HUDEP-2 (cell line): Measurements from ENCODE around the gene SNTG2.
"Not testable (repeated sequence)": the region's sequence is repeated elsewhere in the genome, so short reads cannot be mapped to it uniquely, and the experiment has no call there.

Experiments used
- DNase-seq, 76 experiments: peaks; one replicate each; lab custom pipeline; 2025; ENCODE audit not compliant: unreplicated experiment in 76 of 76; lab: John Stamatoyannopoulos, UW

Gene SNTG2

DNA sequence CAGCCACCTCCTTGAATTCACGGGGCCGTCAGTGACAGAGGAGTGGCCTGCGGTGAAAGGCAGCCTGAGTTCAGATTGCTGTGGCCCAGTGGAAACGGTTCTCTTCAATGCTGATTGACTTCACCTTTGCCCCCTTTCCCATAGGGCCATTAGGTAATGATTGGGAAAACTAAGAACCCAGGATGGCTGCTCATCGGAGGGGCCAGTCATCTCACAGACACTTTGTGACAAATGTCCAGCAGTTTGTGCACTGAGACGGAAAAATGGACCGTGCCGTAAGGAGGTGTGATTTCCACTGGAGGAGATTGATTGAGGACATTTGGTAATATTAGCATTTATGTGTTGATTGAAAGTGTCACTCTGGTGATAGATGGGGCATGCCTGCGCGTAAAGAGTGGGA lies 402.9 kb downstream of the SNTG2 start:
- DNase-seq = no peak

DNA sequence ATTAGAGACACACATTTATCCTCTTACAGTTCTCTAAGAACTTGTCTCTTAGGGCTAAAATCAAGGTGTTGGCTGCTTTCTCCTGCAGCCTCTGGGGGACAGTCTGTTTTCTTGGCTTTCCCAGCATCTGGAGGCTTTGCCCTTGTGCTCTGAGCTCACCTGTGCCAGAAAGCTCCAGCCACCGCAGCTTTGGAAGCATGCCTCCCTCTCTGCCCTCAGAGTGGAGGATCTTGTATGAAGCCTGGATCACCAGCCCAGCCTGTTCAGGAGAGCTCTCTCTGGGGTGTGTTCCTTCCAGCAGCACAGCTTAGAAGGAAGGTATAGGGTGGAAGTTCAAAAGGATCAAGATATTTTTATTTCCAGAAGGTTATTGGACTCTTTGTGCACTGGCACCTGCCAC lies 409.5 kb downstream of the SNTG2 start:
- DNase-seq = no peak

DNA sequence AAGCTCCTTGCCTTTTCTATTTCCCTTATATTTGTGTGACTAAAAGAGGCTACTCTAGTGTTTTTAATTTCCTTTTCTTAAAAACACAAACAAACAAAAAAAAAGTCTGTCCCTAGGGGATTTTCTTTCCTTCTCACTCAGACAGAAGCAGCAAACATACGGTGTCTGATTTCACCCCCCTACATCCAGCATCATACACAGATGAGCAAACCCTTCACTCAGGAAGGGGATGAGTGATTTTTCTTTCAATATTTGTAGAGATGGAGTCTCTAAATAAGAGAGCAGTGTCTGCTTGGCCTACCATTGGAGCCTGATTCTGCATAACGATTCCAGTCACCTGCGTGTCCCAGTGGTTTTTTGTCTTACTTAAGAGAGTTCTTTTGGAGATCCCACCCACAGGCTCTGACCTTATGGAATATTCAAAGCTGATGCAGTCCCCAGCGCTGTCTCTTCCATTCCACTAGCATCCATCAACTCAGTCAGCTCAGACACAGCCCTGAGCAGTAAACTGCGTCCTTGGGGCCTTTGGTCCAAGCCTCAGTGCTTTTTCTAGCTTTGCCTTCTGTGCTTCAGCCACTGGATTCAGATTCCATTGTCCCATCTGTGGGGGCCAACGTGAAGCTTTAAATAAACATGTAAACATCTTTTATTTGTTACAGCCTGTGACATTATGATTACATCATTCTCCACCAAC lies 410.1 kb downstream of the SNTG2 start:
- no peak for DNase-seq

DNA sequence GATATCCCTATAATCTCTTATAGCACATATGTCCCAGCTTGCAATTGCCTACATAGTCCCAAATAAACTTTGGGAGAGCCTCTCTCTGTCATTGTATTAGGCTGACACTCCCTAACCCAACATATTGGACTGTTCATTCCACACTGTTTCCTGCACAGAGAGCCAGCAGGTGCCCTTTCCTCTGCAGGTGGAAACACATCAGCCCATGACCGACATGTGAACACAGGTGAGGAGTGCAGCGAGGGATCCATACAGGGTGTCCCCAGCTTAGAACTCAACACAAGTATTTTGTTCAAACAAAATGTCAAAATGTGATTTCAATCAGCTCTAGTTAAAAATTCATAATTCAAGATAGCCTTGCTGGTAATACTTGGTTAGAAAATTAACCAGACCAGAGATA lies 412.7 kb downstream of the SNTG2 start:
- DNase-seq = no peak

DNA sequence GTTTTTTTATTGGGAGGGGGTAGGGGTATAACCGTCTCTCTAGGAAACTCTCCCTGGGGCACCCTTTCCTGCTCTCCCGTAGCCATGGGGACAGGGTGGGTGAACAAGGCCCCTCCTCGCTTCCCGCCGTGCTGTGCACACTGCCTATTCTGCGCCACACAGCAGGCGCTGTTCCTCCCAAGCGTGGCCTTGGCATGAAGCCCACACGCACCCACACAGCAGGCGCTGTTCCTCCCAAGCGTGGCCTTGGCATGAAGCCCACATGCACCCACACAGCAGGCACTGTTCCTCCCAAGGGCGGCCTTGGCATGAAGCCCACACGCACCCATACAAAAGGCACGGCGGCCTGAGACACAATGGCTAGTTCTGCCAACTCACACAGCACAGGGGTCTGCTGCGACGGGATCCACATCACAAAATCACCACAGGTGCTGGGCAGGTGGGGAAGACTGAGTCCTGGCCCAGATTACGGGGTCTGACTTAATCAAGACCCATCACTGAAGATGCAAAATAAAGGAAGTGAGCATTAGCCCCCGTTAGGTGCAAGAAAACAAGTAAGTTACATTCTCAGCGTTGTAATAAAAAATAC lies 416.0 kb downstream of the SNTG2 start:
- DNase-seq = peak in 30 of 76 experiments; percentile 2 to 74 (median 28)

DNA sequence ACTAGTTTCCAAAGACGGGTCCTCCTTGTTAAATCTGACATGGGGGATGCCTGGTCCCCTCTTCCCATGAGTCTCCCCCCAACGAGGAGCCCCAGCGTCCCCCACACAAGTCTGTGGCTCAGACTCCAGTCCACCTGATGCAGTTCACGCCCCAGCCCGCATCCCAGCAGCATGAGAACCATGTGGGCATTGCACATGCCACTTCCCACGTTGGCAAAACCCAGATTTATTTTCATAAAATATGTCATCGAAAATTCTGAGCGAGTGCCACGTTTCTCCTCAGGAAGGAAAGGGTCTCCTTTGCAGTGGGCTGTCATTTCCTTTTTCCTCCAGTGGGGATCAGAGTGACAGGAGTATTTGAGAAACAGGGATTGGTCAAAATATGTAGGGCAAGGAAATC lies 417.0 kb downstream of the SNTG2 start:
- DNase-seq = no peak

DNA sequence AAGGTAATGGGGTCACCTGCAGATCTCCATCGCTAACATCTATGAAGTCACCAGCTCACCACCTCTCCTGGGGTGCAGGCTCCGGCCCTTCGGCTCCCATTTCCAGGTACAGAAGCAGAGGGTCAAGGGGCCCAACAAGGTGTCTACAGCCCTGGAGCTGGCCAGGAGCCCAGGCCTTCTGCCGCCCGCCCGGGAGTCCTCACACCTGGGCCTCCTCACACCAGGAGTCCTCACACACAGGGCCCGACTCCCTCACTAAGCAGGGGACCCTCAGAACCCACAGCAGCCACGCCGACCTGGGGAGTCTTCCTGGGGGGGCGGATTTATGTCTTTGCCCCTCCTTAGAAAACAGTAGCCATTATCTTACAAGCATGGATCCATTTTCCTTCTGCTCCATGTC lies 419.3 kb downstream of the SNTG2 start:
- DNase-seq = no peak

DNA sequence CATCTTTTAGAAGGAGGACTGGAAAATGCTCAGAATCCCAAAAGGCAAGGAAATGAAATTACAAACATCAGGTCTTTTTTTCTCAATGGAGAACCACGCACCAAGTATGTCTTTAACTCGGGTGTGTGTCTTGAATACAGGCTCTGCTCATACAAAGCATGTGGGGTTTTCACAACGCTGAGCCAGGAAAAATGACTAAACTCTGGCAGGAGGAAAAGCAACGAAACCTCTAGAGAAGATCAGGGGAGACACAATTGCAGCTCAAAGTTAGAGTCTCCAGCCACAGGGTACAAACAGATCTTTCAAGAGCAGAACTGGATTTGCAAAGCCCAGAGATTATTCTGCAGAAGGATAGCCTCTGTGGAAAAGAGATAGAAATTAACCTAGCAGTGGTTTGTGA lies 419.8 kb downstream of the SNTG2 start:
- no peak for DNase-seq

DNA sequence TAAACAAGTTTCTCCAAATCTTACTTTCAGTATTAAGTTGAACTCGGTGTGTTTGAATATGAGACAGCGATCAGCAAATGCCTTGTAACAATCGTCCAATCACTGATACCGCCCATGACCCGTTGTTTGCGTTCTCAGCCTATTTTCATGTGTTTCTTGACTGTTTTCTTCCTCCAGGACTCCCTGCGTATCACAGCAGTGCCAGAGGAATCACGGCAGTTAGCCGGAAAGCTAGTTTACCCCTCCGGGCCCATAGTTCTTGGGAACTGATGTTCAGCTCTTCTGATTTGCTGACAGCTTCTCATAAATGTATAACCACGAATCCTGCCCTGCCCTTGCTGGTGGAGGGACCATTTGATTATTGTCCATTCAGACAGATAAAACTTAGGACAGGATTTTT lies 420.4 kb downstream of the SNTG2 start:
- DNase-seq = no peak

DNA sequence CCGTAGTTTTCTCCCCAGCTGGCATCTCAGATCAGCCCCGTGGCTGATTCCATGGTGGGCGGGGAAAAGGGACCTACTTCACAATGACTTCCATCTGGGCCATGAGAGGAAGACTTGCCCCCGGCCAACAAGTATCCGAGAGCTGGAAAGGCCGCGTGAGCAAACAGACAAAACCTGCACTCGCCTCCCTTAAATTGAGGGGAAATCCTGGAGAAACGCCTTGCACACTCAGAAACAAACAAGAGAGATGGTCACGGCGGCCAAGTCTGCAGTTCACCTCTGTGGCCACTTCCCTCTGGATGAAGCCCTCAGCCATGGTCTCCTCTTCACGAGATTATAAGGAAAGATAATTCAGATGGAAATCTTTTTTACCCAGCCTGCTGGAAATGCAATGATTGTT lies 423.2 kb downstream of the SNTG2 start:
- DNase-seq = no peak

DNA sequence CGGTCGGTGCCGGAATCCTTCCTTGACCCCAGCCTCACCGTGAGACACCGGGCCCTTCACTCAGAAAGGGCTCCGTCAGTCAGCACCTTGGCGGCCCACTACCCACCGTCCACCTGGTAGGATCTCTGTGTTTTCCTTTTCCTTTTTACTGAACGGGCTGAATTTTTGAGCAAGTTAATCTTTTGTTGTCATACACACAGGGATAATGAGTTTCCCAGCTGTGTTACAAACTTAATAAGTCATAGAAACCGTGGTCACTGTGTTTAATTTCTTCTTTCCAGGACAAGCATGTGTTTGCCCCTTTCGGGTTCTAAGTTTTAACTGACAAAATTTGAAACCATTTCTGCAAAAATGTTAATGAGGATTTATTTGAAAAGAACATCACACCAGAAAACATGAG lies 423.6 kb downstream of the SNTG2 start:
- no peak for DNase-seq

DNA sequence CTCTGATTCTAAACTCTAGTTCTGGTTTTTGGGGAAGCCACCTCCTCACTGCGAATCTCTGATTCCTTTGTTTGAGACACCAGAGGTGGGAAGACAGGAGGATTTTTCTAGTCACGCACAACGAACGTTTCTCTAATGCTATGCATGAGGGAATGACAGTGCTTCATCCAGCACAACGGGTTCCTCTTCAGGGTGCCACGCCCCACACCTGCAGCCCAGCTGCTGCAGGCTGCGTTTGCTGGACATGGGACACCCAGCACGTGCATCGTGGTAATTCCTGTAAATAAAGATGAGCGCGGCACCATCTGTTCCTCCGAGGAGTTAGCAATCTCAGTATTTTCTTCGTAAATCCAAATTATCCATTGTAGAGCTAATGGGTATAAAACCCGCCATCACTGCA lies 425.1 kb downstream of the SNTG2 start:
- no peak for DNase-seq

DNA sequence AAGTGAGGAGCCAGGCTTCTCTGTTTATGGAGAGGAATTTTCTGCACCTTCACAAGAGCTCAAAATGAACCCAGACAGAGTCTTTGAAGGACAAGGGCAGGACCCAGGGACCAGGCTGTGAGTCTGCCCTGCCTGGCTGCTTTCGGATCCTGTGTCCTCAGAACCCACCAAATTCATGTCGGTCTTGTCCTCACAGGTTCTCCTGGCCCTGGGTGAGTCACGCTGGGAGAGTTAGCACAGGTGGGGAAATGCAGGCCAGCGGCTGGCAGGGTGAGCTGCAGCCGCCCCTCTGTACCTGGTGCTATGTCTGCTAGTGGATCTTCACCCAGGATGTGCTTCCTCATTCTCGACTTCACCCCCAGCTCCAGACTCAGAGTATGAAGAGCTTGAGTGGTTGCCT lies 426.8 kb downstream of the SNTG2 start:
- no peak for DNase-seq

DNA sequence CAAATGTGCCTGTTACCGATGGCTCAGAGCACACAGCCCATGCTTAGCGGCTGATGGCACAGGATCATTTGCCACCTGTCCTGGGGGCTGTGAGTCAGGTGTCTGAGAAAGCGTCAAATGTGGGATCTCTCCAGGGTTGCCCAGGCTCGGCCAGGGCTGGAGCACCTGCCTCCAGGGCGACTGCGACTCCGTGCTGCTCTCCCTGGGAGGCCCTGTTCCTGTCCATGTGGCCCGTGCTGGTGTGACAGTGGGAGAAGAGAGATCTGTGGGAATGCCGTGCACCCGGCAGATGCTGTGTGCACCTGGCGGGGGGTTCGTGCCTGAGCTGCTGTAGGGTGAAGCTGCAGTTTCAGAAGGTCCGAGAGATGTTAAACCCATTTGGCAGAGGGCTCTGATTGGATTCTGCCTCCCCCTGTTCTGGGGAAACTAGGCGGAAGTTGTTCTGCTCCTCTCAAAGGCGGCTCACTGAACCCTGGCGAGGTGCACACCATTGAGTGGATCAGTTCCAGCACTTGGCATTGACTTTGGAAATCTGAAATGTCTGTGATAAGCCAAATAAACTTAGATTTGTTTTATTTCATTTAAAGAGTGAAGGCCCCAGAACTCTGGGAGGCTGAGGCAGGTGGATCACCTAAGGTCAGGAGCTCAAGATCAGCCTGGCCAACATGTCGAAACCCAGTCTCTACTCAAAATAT lies 428.0 kb downstream of the SNTG2 start:
- DNase-seq = no peak

DNA sequence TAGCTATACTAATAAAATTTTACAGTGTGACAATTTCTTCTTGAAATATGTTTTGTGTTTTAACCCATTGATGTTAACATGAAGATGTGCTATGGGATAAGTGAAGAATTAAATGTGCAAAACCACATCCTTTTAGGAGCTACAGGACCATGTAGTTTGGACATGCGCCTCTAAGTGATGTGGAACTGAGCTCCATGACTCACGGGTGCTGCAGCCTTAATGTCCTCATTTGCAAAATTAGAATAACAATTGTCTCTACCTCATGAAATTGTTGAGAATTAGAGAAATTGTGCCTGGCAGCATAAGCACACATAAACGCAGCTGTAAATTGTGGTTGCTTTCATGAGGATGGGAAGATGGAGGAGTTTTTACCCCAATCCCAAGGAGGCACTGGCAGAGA lies 431.0 kb downstream of the SNTG2 start:
- no peak for DNase-seq

DNA sequence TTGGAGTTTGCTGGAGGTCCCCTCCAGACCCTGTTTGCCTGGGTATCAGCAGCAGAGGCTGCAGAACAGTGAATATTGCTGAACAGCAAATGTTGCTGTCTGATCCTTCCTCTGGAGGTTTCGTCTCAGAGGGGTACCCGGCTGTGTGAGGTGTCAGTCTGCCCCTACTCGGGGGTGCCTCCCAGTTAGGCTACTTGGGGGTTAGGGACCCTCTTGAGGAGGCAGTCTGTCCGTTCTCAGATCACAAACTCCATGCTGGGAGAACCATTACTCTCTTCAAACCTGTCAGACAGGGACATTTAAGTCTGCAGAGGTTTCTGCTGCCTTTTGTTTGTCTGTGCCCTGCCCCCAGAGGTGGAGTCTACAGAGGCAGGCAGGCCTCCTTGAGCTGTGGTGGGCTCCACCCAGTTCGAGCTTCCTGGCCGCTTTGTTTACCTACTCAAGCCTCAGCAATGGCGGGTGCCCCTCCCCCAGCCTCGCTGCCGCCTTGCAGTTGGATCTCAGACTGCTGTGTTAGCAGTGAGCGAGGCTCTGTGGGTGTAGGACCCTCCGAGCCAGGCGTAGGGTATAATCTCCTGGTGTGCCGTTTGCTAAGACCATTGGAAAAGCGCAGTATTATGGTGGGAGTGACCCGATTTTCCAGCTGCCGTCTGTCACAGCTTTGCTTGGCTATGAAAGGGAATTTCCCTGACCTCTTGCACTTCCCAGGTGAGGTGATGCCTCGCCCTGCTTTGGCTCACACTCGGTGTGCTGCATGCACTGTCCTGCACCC lies 437.5 kb downstream of the SNTG2 start:
- not testable (repeated sequence) for DNase-seq

DNA sequence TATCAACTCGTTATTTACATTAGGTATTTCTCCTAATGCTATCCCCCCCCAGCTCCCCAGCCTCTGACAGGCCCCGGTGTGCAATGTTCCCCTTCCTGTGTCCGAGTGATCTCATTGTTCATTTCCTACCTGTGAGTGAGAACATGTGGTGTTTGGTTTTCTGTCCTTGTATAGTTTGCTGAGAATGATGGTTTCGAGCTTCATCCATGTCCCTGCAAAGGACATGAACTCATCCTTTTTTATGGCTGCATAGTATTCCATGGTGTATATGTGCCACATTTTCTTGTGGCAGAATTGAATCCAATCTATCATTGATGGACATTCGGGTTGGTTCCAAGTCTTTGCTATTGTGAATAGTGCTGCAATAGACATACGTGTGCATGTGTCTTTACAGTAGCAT lies 439.5 kb downstream of the SNTG2 start:
- not testable (repeated sequence) for DNase-seq

DNA sequence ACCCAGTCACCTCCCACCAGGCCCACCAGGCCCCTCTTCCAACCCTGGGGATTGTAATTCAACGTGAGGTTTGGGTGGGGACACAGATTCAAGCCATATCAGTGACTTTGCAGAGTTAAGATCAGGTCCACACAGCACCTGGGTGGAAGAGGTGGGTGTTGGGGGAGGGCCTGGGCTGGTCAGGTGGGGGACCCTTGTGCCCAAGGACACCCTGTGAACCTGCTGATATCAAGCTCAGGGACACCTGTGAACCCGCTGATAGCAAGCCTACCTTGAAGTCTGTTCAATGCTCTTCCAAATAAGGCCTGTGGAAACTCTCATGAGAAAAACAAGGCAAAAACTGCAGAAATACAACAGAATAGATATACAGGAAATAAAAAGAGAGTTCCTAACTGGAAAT lies 442.7 kb downstream of the SNTG2 start:
- DNase-seq = no peak

DNA sequence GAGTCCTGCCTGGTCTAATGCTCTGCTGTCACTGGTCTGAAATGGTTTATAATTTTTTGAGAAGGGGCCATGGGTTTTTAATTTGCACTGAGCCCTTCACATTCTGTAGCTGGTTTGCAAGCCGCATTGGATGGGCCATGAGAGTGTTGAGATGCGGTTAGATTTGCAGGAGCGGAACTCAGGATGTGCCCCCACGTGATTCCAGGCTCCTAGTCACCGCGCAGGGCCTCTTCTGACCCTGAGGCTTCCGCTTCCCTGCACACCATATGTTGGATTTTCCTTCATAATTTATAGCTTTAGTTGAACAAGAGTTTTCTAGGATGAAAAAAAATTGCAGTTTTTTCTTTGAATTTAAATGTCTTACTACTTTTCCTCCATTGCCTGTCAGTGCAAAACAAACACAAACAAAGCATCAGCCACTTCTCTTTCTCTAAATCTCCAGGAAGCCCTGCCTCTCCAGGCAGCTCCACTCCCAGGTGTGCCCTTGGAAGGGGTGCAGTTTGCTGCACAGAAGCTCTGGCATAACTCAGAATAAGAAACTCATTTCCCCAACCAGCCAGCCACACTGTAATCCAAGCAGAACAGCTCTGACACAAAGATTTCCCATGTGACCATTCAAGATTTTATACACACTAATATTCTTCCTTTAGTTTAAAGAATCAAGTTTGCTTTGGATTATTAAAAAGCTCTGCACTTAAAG lies 444.2 kb downstream of the SNTG2 start:
- DNase-seq = no peak

DNA sequence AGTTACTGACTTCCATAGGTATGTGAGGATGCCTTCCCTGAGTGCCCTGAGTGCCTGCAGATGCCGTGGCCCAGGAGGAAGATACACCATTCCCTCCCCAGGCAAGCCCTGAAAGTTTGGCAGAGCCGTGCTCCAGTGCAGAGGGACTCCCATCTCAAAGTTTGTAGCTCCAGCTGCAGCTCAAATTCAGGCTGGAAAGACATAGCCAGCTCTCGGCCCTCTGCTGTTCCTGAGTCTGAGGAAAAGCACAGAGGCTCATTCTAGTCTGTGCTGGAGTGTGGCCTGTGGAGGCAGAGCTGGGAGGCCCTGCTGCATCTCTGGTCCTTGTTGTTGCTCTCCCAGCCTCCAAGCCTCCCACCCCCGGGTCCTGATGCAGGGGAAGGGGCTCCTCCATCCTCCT lies 446.7 kb downstream of the SNTG2 start:
- DNase-seq = no peak

DNA sequence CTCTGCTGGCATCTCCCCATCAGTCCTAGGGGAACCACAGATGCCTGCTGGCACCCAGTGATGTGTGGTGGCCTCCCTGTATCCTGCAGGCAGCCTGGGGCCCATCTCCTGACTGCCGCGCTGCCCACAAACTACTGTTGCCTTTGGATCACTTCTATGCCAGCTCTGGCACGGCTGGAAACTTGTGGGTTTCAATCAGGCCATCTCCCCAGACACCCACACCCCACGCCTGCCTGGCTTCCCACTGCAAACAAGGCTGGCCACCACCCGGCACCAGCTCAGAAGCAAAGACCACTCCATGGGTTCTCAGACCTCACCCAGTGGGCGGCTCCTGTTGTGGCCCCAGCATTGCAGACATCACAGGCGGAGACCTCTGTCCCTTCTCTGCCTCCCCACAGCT lies 447.5 kb downstream of the SNTG2 start:
- DNase-seq = no peak
